T-cell (primary cell): Measurements from ENCODE around the gene DNPH1. TPM values are rescaled to one million over a fixed set of nuclear protein-coding genes. Genes with fewer than 3 reads are reported as not detected.

Source experiments
- ATAC-seq, 4 experiments: fragments of 200-7000 bp in 3 of 4; fragments of 150-1000 bp in 1 of 4; cut with Tn5 transposase; replicated peaks in 1 of 4; 1 replicate in 3 of 4; 2 replicates in 1 of 4; pipeline ENCODE4 v1.10.0; 2021; ENCODE audit warnings: moderate library complexity in 3 of 4, mild to moderate bottlenecking in 2 of 4, moderate number of reproducible peaks in 1 of 4
- CTCF ChIA-PET, 2 donors: fragments of 300-600 bp; sonication (Branson Sonifier 250); formaldehyde crosslinking; loops; one replicate each; lab custom pipeline; 2022; ENCODE audit warnings: antibody characterized with exemption in 2 of 2; lab: Charles Lee
- POLR2A ChIA-PET, 2 donors: fragments of 300-600 bp; sonication (Branson Sonifier 250); formaldehyde crosslinking; loops; one replicate each; lab custom pipeline; 2022; ENCODE audit warnings: antibody characterized with exemption in 2 of 2; lab: Charles Lee
- DNase-seq, 35 experiments: peaks; one replicate each; pipeline versions ENCODE4 v3.0.0 to v3.0.0-alpha.2; 2013 to 2023
- H3K27ac ChIP-seq: one replicate; pipeline ENCODE4 v1.5.1; 2013; ENCODE audit warnings: low read length
- H3K27me3 ChIP-seq, 2 experiments: replicated peaks in 1 of 2; 1 replicate in 1 of 2; 2 replicates in 1 of 2; pipeline versions ENCODE4 v1.6.1 to v1.7.0; 2013; ENCODE audit warnings: low read length in 1 of 2, mixed read lengths in 1 of 2; ENCODE audit not compliant: control insufficient read depth in 2 of 2, insufficient read depth in 2 of 2; ENCODE audit errors: extremely low read depth in 1 of 2
- H3K36me3 ChIP-seq, 2 donors: 1 replicate in 1 of 2; 2 replicates in 1 of 2; pipeline versions ENCODE4 v1.6.1 to v1.7.0; 2013; ENCODE audit warnings: low read length in 1 of 2; ENCODE audit not compliant: control insufficient read depth in 2 of 2, insufficient read depth in 1 of 2; ENCODE audit errors: extremely low read depth in 1 of 2
- H3K4me1 ChIP-seq, 2 experiments: 1 replicate in 1 of 2; 2 replicates in 1 of 2; pipeline versions ENCODE4 v1.6.1 to v1.7.0; 2013; ENCODE audit warnings: low read length in 2 of 2, mixed read lengths in 1 of 2; ENCODE audit not compliant: insufficient read depth in 2 of 2, control insufficient read depth in 1 of 2; ENCODE audit errors: extremely low read depth in 1 of 2
- H3K4me3 ChIP-seq, 2 donors: 1 replicate in 1 of 2; 2 replicates in 1 of 2; pipeline versions ENCODE4 v1.5.1 to v1.7.0; 2013; ENCODE audit warnings: mild to moderate bottlenecking in 2 of 2, low read length in 1 of 2, moderate library complexity in 1 of 2; ENCODE audit not compliant: control insufficient read depth in 1 of 2; ENCODE audit errors: extremely low read depth in 1 of 2
- H3K9me3 ChIP-seq: 2 replicates; pipeline ENCODE4 v1.7.0; 2013
- H3K27ac Mint-ChIP-seq, 2 donors: one replicate each; pipeline ENCODE4 v1.8.0; 2020 to 2021; ENCODE audit warnings: mild to moderate bottlenecking in 2 of 2, mixed read lengths in 2 of 2
- H3K27me3 Mint-ChIP-seq, 2 donors: one replicate each; pipeline ENCODE4 v1.8.0; 2021 to 2022; ENCODE audit warnings: mixed read lengths in 2 of 2
- H3K36me3 Mint-ChIP-seq: one replicate; pipeline ENCODE4 v1.8.0; 2021; ENCODE audit warnings: mixed read lengths
- H3K4me1 Mint-ChIP-seq, 3 donors: one replicate each; pipeline ENCODE4 v1.8.0; 2020 to 2022; ENCODE audit warnings: mixed read lengths in 3 of 3, mild to moderate bottlenecking in 1 of 3
- H3K4me3 Mint-ChIP-seq, 3 donors: one replicate each; pipeline ENCODE4 v1.8.0; 2020 to 2022; ENCODE audit warnings: mild to moderate bottlenecking in 3 of 3, mixed read lengths in 3 of 3, moderate library complexity in 3 of 3
- H3K9me3 Mint-ChIP-seq, 3 donors: one replicate each; pipeline ENCODE4 v1.8.0; 2020 to 2022; ENCODE audit warnings: mixed read lengths in 3 of 3
- WGBS: methylation state at CpG from one replicate; pipeline ENCODE4 v1.1.5; 2013; ENCODE audit warnings: missing lambda C conversion rate; ENCODE audit not compliant: insufficient coverage; 5-methylcytosine and 5-hydroxymethylcytosine counted together
- total RNA-seq, 35 experiments: library from RNA in 6 of 35; stranded (reverse) in 6 of 35; fragments of 120-200 nt in 1 of 35; gene quantifications; one replicate each; pipeline versions ENCODE4 v1.2.1 to v1.2.4 and lab custom pipeline; 2013 to 2026

Gene DNPH1
- total RNA-seq, 5 donors from 2014 or later (not counting 1 experiment from before 2014, with no cell fraction given): 28.5 to 76.1 (median 57.5) TPM

GRCh38 chr6:43275801-43276576 is 46.7 kb upstream of the DNPH1 start:
- Mint-ChIP-seq H3K27me3 (peaks cover 21 to 30% of the 10 kb centered on the region in 2 donors), H3K9me3 (no peaks in the 10 kb centered on the region), H3K4me3 (peak overlapping the region; percentile 74 to 91 (median 74)), H3K4me1 (peaks cover 6 to 17% (median 12%) of the 10 kb centered on the region in 3 donors), H3K36me3 (no peaks in the 10 kb centered on the region), H3K27ac (peak overlapping the region; percentile 0 to 34)
- CTCF ChIA-PET: interaction anchor here in 1 of 2 donors (0.6 kb wide), 1 partner anchor 33 kb away, joined by 4 read pairs; the partner anchor contains the start of gene CRIP3
- POLR2A ChIA-PET: interaction anchor here in 1 of 2 donors (0.6 to 0.7 kb wide), 2 partner anchors 11 to 297 kb away, joined by 4 read pairs; partner anchors contain the start of gene PEX6
- DNase-seq (peak in 34 of 35 experiments; percentile 15 to 74 (median 38)), ATAC-seq (peak; percentile 61 to 77 (median 72))
- no peak overlapping the region for H3K27ac ChIP-seq
- no peaks in the 10 kb centered on the region for H3K36me3 ChIP-seq
- no peaks in the 10 kb centered on the region for H3K9me3 ChIP-seq
- H3K4me1 ChIP-seq: peaks cover 0 to 24% of the 10 kb centered on the region in 2 experiments
- peaks cover 0 to 54% of the 10 kb centered on the region in 2 experiments for H3K27me3 ChIP-seq
- peak overlapping the region; percentile 50 to 61 for H3K4me3 ChIP-seq
- 4% methylated on average over 41 of the region's 64 CpGs for WGBS

- peaks cover 0 to 53% of the 10 kb centered on the region in 2 experiments for H3K27me3 ChIP-seq
- no peak overlapping the region for H3K27ac ChIP-seq
- CTCF ChIA-PET: interaction anchor here in 1 of 2 donors (0.6 kb wide), 1 partner anchor 34 kb away, joined by 4 read pairs; the partner anchor contains the start of gene CRIP3
- POLR2A ChIA-PET: no interaction called here
- peak; percentile 33 to 62 (median 53) for ATAC-seq
- no peaks in the 10 kb centered on the region for H3K9me3 ChIP-seq
- peak in 22 of 35 experiments; percentile 1 to 50 (median 18) for DNase-seq
- Mint-ChIP-seq H3K27ac (no peak overlapping the region), H3K9me3 (no peaks in the 10 kb centered on the region), H3K4me3 (peak overlapping the region; percentile 73 to 91 (median 74)), H3K36me3 (no peaks in the 10 kb centered on the region), H3K4me1 (peaks cover 6 to 20% (median 13%) of the 10 kb centered on the region in 3 donors), H3K27me3 (peaks cover 15 to 25% of the 10 kb centered on the region in 2 donors)
- no peaks in the 10 kb centered on the region for H3K36me3 ChIP-seq
- peak overlapping the region; percentile 50 to 61 for H3K4me3 ChIP-seq
- WGBS: 5% methylated on average over 65 of the region's 65 CpGs
- H3K4me1 ChIP-seq: peaks cover 0 to 24% of the 10 kb centered on the region in 2 experiments
Observed at GRCh38 chr6:43274916-43275597, 45.8 kb upstream of the DNPH1 start.

GRCh38 chr6:43274127-43274915 is 45.0 kb upstream of the DNPH1 start:
- Mint-ChIP-seq H3K4me3 (peak overlapping the region; percentile 72 to 91 (median 73)), H3K27ac (peak overlapping the region in 1 of 2 donors; percentile 36), H3K36me3 (no peaks in the 10 kb centered on the region), H3K27me3 (peaks cover 12 to 25% of the 10 kb centered on the region in 2 donors), H3K4me1 (peaks cover 6 to 22% (median 16%) of the 10 kb centered on the region in 3 donors), H3K9me3 (no peaks in the 10 kb centered on the region)
- CTCF ChIA-PET: no interaction called here
- Histone ChIP-seq H3K9me3 (no peaks in the 10 kb centered on the region), H3K27ac (no peak overlapping the region), H3K36me3 (no peaks in the 10 kb centered on the region), H3K4me1 (peaks cover 0 to 31% of the 10 kb centered on the region in 2 experiments), H3K4me3 (no peak overlapping the region), H3K27me3 (peaks cover 0 to 59% of the 10 kb centered on the region in 2 experiments)
- ATAC-seq (no peak), DNase-seq (no peak)
- no CpG with 5 or more reads among the region's 10 CpGs for WGBS
- POLR2A ChIA-PET: interaction anchor here in 1 of 2 donors (0.6 kb wide), 1 partner anchor 100 kb away, joined by 3 read pairs; no protein-coding TSS in a partner anchor

DNA sequence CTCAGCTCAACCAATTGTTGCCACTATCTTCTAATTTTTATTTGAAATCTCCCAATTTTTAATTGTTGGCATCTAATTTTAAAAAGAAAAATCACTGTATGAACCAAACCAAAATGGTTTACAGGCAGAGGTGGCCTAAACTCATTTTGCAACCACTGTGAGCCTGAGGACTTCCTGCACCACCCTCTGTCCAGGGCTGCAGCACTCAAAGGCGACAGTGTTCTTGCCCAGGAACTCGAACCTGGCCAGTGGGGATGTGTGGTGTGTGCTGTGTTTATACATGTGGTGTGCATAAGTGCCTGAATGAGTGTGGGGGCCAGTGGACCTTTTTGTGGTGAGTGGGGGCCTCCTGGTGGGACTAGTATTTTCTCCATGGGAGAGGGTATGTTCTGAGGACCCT is 44.4 kb upstream of the DNPH1 start:
- Mint-ChIP-seq H3K4me3 (peak overlapping the region in 2 of 3 donors; percentile 25 to 91), H3K4me1 (peaks cover 10 to 28% (median 16%) of the 10 kb centered on the region in 3 donors), H3K27ac (no peak overlapping the region), H3K27me3 (peaks cover 12 to 30% of the 10 kb centered on the region in 2 donors), H3K36me3 (no peaks in the 10 kb centered on the region), H3K9me3 (no peaks in the 10 kb centered on the region)
- Histone ChIP-seq H3K36me3 (no peaks in the 10 kb centered on the region), H3K9me3 (no peaks in the 10 kb centered on the region), H3K4me1 (peaks cover 0 to 36% of the 10 kb centered on the region in 2 experiments), H3K27ac (no peak overlapping the region), H3K27me3 (peaks cover 0 to 62% of the 10 kb centered on the region in 2 experiments), H3K4me3 (no peak overlapping the region)
- ChIA-PET POLR2A (interaction anchor here in 1 of 2 donors (0.6 kb wide), 1 partner anchor 99 kb away, joined by 3 read pairs; no protein-coding TSS in a partner anchor), CTCF (no interaction called here)
- WGBS: 63% methylated on average over 2 of the region's 2 CpGs
- DNase-seq (no peak), ATAC-seq (no peak)

GRCh38 chr6:43271944-43272343 is 42.7 kb upstream of the DNPH1 start:
- H3K4me3 Mint-ChIP-seq: no peak overlapping the region

More at GRCh38 chr6:43271944-43272343, 42.7 kb upstream of the DNPH1 start:
- H3K27ac ChIP-seq: no peak overlapping the region
- ATAC-seq (no peak), DNase-seq (no peak)
- Mint-ChIP-seq H3K27me3 (peaks cover 5 to 23% of the 10 kb centered on the region in 2 donors), H3K9me3 (no peaks in the 10 kb centered on the region), H3K27ac (no peak overlapping the region), H3K36me3 (no peaks in the 10 kb centered on the region), H3K4me1 (peaks cover 10 to 26% (median 12%) of the 10 kb centered on the region in 3 donors)
- H3K4me1 ChIP-seq: peaks cover 0 to 35% of the 10 kb centered on the region in 2 experiments
- no peak overlapping the region for H3K4me3 ChIP-seq
- H3K27me3 ChIP-seq: peaks cover 0 to 56% of the 10 kb centered on the region in 2 experiments
- no peaks in the 10 kb centered on the region for H3K36me3 ChIP-seq
- ChIA-PET CTCF (no interaction called here), POLR2A (no interaction called here)
- no peaks in the 10 kb centered on the region for H3K9me3 ChIP-seq
